LHCN-M2 (cell line): Measurements from ENCODE around the gene LNX1. TPM values are rescaled to one million over a fixed set of nuclear protein-coding genes. Genes with fewer than 3 reads are reported as not detected.
"Not testable (repeated sequence)": the region's sequence is repeated elsewhere in the genome, so short reads cannot be mapped to it uniquely, and the experiment has no call there.

Source experiments
- DNase-seq: peaks from one replicate; pipeline ENCODE4 v3.0.0-alpha.2; 2012; ENCODE audit warnings: low read depth
- total RNA-seq: library from RNA; depleted of rRNA; stranded (reverse); fragments of >200 nt; gene quantifications from 2 replicates; pipeline ENCODE4 v1.2.3, GENCODE V29; 2014

Gene LNX1
- total RNA-seq, 1 experiment from 2014 or later, result 10.8 TPM

- DNase-seq, result no peak
These were observed 93.6 kb downstream of the LNX1 start for GRCh38 chr4:53497487-53498244.

DNA sequence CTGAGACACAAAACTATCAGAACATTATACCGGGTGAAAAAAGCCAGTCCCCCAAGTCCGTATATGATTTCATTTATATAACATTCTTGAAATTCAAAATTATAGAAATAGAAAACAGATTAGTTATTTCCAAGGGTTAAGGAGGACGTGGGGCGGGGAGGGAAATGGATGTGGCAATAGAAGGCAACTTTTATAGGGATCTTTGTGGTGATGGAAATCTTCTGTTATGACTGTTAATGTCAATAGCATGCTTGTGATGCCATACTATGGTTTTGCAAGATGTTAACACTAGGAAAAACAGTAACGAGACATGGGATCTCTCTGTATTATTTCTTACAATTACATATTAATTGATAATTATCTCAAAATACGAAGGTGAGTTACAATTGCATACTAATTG, 96.4 kb downstream of the LNX1 start:
- no peak for DNase-seq

DNA sequence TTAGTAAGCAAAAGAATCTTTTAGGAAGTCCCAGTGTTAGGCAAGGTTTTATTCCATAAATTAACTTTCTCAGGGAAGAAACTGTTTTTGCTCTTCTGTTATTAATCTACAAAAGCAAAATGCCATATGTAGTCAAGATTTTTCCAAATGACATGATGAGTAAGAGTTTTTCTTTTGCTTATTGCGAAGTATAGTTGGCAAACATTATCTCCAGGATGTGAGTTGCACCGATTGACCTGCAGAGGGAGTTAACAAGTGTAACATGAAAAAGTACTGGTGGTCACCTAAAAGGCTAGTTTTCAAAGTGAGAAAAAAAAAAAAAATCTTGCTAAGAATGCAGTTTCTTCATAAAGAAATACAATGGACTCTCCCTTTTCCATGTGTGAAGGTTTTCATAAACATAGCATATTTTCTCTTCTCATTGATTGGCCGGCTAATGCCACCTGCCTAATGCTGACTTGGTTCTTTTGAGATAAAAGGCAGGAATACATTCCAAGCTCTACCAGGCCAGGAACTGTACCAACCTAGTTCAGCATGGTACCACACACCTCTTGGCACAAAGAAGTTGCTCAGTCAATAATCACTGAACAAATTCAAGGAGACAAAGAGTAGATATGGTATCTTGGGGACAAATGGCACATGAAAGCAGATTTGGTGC, 100.2 kb downstream of the LNX1 start:
- DNase-seq, result peak; percentile 87

GRCh38 chr4:53490161-53490956, 100.9 kb downstream of the LNX1 start:
- DNase-seq, result peak; percentile 47

- peak; percentile 76 for DNase-seq
These were observed 101.9 kb downstream of the LNX1 start for GRCh38 chr4:53489279-53489889.

DNA sequence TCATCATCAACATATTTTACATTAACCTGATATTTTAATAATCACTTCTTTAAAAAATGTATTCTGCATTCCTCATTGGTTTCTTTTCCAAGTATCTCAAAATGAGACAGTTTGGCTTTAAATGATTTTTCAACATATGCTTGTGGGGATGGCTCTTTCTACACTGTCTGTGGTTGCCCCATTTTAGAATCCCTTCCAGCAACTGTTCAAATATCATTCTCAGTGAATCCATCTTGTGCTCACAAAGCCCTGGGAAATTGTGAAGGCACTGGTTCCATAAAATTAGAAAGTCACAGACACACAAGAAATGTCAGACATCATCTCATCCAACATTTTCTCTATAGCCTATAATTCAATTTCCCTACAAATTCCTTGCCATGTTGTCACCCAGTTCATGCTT, 103.5 kb downstream of the LNX1 start:
- DNase-seq, result no peak

DNA sequence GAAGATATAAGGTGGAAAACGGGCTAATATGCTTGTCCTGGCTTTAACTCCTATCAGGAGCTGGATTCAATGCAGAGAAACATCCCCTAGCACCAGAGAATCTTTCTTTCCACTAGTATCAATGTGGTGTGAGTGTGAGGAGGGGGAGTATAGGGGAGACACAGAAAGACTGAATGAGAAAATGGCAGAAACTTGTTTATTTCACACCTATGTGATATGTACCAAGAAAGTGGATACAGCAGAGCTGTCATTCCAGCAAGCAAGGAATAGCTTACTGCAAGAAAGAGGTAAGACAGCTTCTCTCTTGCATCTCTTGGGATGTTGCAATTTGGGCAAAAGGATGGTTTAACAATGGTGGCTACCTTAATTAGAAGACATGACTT, 105.6 kb downstream of the LNX1 start:
- DNase-seq, result no peak

DNA sequence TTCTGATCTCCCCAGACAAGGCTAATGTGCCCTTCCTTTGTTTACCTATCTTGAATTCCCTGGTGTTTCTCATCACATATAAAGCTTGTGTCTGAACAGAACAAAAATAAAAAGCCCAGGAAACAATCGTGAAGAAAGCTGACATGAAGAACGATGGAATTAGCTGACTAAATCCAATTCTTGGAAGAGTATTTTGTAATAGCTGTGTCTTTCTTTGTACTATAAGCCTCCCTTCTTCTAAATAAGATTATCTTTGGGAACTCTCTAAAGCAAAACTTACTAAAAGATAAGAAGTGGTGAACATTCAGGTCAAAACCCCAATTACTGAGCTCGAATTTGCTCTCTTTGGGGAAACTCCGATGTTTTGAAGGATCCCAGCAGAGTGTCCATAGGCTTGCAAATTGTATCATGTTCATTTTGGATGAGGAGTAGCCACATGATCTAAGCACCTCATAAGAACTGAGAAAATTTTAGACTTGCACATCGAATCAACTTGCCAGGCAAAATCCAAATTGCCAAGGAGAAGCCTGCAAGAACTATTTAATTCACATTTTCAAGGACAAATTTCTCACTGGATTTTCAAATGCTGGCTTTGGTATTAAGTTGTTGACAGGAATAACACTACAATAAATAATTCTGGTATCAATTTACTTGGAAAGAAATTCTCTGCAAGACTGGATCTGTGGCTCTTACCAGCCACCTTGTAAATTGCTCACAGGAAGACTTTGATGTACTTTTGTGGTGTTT, 106.2 kb downstream of the LNX1 start:
- DNase-seq, result no peak

DNA sequence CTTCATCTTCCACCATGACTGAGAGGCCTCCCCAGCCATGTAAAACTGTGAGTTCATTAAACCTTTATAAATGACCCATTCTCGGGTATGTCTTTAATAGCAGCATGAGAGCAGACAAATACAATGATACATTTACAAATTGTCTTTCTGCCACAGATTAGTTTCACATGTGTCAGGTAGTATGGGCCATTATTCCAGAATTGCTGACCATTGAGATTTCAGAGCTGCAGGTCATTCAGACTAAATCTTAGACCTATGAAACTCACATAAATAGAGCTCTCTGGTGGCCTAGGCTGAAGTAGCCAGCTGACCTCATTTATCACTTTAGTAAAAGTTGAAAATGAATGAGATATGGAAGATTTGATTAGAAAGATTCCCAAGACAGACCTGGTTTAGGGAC, 108.0 kb downstream of the LNX1 start:
- no peak for DNase-seq

DNA sequence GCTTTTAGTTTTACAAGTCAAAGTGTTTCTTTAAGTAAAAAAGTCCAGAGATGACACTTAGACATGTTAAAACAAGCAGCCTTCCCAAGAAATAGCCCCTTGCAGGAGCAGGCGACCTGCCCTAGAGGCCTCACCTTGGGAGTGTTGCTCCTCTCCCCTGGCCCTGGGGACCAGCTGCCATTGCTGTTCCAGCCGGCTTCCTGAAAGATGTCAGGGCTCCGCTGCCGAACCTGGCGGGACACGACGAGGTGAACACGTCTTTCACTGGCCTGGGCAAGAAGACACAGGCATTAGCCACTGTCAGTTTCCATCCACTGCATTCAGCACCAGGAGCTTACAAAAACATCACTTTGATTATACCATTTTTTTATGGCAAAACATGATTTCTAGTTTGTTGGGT, 109.7 kb downstream of the LNX1 start:
- DNase-seq, result no peak

- DNase-seq, result no peak
These were observed 110.4 kb downstream of the LNX1 start for GRCh38 chr4:53480909-53481308.

DNA sequence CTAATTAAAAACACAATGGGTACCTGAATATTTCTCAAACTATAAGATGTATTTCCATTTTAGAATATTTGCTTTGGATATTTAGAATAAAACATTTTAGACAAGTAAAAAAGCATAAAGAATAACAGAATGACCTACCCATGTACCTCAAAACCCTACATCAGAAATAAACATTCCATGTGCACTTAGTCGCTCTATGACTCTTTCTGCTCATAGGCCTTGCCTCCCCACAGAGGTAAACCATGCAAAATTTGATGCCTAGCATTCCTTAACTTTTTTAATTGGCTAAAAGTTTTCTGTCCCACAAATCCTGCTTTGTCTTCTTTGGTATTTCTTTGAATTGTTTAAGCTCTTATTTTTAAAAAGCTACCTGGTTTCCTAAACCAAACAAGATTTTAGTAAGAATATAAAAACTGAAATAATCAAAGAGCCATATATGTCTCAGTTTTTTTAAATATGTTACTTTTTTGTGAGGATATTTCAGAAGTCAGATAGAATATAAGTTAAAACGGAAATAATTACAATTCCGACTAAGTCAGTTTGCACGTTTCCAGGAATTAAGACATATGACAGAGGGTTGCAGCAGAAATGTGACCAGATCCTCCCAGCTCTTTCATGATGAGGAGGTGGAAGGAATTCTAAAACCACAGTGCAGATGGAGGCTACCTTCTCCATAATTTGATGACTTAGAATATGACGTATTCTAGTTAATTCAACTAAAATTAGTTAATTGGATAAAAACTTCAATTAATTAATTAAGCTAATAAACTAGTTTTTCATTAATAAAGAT, 111.4 kb downstream of the LNX1 start:
- peak; percentile 61 for DNase-seq

- peak; percentile 91 for DNase-seq
These were observed 112.4 kb downstream of the LNX1 start for GRCh38 chr4:53478671-53479456.

GRCh38 chr4:53477636-53478035, 113.7 kb downstream of the LNX1 start:
- DNase-seq, result peak; percentile 35

DNA sequence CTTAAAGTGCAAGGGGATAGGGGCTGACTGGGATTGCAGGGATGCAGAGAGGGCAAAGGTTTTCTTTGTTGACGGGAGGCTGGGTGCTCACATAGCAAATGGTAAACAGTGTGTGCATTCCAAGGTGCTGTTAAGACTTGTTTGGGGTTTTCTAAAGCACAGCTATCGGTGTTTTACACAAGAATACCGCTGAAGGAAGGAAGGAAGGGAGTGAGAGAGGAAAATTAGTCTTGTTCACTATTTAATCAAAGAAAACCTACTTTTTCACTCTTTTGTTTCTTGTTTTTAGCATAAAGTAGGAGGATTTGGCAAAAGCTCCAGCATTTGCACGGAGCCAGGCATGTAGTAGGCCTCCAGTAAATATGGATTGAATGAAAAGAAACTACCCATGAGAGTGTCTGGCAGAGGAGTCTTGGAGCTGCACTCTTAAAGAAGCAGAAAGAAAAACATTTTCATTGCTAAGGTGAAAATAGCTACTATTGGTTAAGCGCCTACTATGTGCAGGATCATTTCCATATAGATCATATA, 114.2 kb downstream of the LNX1 start:
- DNase-seq, result no peak

DNA sequence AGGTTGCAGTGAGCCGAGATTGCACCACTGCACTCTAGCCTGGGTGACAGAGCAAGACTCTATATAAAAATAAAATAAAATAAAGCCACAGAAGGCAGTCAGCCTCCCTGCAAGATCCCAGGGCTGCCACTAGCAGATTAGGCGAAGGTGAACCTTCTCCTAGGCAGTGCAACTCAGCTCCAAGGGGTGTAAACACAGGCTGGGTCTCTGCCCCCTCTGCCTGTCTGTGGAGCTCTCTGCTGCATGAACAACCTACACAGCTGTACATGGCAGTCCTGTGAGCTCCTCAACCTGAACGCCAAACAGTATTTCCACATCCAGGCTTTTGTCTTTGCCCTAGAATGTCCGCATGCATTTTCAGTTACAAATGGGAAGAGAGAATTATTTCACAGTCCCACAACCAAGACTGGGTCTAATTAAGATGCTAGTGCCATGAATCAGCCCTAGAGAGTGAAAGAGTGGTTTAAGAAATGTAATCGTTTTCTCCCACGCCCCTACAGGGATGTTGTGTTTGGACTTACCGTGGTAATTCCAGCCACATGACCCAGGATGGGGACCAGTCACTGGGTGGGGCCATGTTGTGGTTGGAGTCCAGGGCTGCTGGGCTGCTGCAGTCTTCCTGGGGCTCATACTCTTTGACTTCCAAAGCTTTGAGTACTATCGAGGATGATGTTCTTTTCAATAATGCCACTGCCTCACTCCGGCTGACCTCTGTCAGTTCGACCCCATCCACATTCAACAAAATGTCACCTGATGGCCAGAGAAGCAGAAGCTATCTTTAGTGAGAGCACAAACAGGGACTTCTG, 114.9 kb downstream of the LNX1 start:
- peak; percentile 97 for DNase-seq

GRCh38 chr4:53466576-53466975, 124.7 kb downstream of the LNX1 start:
- not testable (repeated sequence) for DNase-seq

GRCh38 chr4:53465891-53466290, 125.4 kb downstream of the LNX1 start:
- DNase-seq, result peak; percentile 67

GRCh38 chr4:53465281-53465680, 126.0 kb downstream of the LNX1 start:
- DNase-seq, result peak; percentile 70
